OCI-LY7 (cell line): Measurements from ENCODE around the gene CXorf38. TPM values are rescaled to one million over a fixed set of nuclear protein-coding genes. Genes with fewer than 3 reads are reported as not detected.

ENCODE experiments used
- Bru-seq: library from RNA; stranded (reverse); fragments of 400-500 nt; gene quantifications from one replicate; lab custom pipeline; 2021; lab: Mats Ljungman, UMichigan
- BruChase-seq, 2 experiments: library from RNA; stranded (reverse); fragments of 400-500 nt; gene quantifications; one replicate each; lab custom pipeline; 2021; lab: Mats Ljungman, UMichigan
- BruUV-seq: library from RNA; stranded (reverse); fragments of 400-500 nt; replicated peaks from 2 replicates; lab custom pipeline; 2021; lab: Mats Ljungman, UMichigan
- CTCF ChIA-PET: fragments of 300-600 bp; sonication (Branson Sonifier 250); formaldehyde crosslinking; loops from one replicate; lab custom pipeline; 2022; ENCODE audit warnings: antibody characterized with exemption; ENCODE audit not compliant: unreplicated experiment; lab: Charles Lee
- POLR2A ChIA-PET: fragments of 300-600 bp; sonication (Branson Sonifier 250); formaldehyde crosslinking; loops from one replicate; lab custom pipeline; 2022; ENCODE audit warnings: antibody characterized with exemption; lab: Charles Lee
- DNase-seq: peaks from one replicate; pipeline ENCODE4 v3.0.0-alpha.2; 2015; ENCODE audit warnings: low spot score
- H2AFZ ChIP-seq: fragments of 200-600 bp; sonication (generic), shearing (Covaris generic); 2 replicates; pipeline ENCODE4 v1.6.1; 2014; ENCODE audit warnings: mild to moderate bottlenecking, antibody characterized with exemption, low read length, moderate library complexity
- H3K27ac ChIP-seq: fragments of 200-600 bp; sonication (generic); 2 replicates; pipeline ENCODE4 v1.5.1; 2014; ENCODE audit warnings: mixed run types, low read depth, mild to moderate bottlenecking, moderate library complexity, low read length, inconsistent platforms; ENCODE audit not compliant: poor library complexity, severe bottlenecking
- H3K36me3 ChIP-seq: fragments of 200-600 bp; sonication (generic); 2 replicates; pipeline ENCODE4 v1.6.1; 2014; ENCODE audit warnings: mild to moderate bottlenecking, antibody characterized with exemption, low read length, moderate library complexity, mixed read lengths; ENCODE audit not compliant: insufficient read depth
- H3K4me1 ChIP-seq: fragments of 200-600 bp; sonication (generic); 2 replicates; pipeline ENCODE4 v1.5.1; 2014; ENCODE audit warnings: mild to moderate bottlenecking, low read length; ENCODE audit not compliant: insufficient read depth, poor library complexity, severe bottlenecking
- H3K4me2 ChIP-seq: fragments of 200-600 bp; sonication (generic); 2 replicates; pipeline ENCODE4 v1.6.1; 2014; ENCODE audit warnings: mild to moderate bottlenecking, low read length
- H3K4me3 ChIP-seq: fragments of 200-600 bp; sonication (generic); 2 replicates; pipeline ENCODE4 v1.5.1; 2014; ENCODE audit warnings: mild to moderate bottlenecking, low read depth, low read length; ENCODE audit not compliant: poor library complexity, severe bottlenecking
- H3K79me2 ChIP-seq: fragments of 200-600 bp; sonication (generic); 2 replicates; pipeline ENCODE4 v1.6.1; 2016; ENCODE audit warnings: low read depth, mild to moderate bottlenecking, low read length, moderate library complexity, mixed read lengths; ENCODE audit not compliant: insufficient read depth
- H3K9me2 ChIP-seq: fragments of 200-600 bp; sonication (generic); 2 replicates; pipeline ENCODE4 v1.6.1; 2016; ENCODE audit warnings: mild to moderate bottlenecking, low read length, mixed read lengths; ENCODE audit not compliant: insufficient read depth
- H3K9me3 ChIP-seq: fragments of 200-600 bp; sonication (generic); 2 replicates; pipeline ENCODE4 v1.6.1; 2014; ENCODE audit warnings: mild to moderate bottlenecking, mixed run types, low read length, mixed read lengths
- H4K20me1 ChIP-seq: fragments of 200-600 bp; sonication (generic); 2 replicates; pipeline ENCODE4 v1.6.1; 2014; ENCODE audit warnings: mild to moderate bottlenecking, antibody characterized with exemption, low read length, moderate library complexity, mixed read lengths; ENCODE audit not compliant: insufficient read depth
- CTCF ChIP-seq: fragments of 200-600 bp; sonication (generic); conservative IDR thresholded peaks from 2 replicates; pipeline ENCODE4 v1.5.1; 2014; ENCODE audit warnings: mild to moderate bottlenecking, antibody characterized with exemption, low read length, moderate library complexity, mixed read lengths
- EZH2phosphoT487 ChIP-seq: fragments of 200-600 bp; sonication (generic); IDR thresholded peaks from 2 replicates; pipeline ENCODE4 v1.6.1; 2018; ENCODE audit warnings: low read depth, borderline replicate concordance, mild to moderate bottlenecking, mixed run types, antibody characterized with exemption, low read length, moderate library complexity, mixed read lengths
- intact Hi-C: fragments of 100-400 bp; cut with micrococcal nuclease; formaldehyde crosslinking; loops from one replicate; pipeline ENCODE4 v1.10.0; 2022; ENCODE audit not compliant: unreplicated experiment
- long read RNA-seq: library from polyadenylated mRNA; stranded (forward); transcript quantifications from one replicate; pipeline ENCODE4 v2.0.0, GENCODE V29; 2022
- total RNA-seq, 2 experiments: library from RNA; depleted of rRNA in 1 of 2; stranded (reverse); fragments of >200 nt in 1 of 2; shearing (Covaris generic) in 1 of 2; gene quantifications; 2 replicates each; pipeline ENCODE4 v1.2.3, GENCODE V29; 2014 to 2022

CXorf38 gene
- total RNA-seq (2014; rRNA removed; shearing (Covaris generic)) (12.9 and 13.6 TPM in 2 replicates), total RNA-seq (2022) (15.9 and 18.7 TPM in 2 replicates), Bru-seq, nascent RNA (percentile 68 among the genes with signal in this experiment), BruChase-seq, experiment 1, labeled RNA remaining after a 6-hour chase (percentile 70 among the genes with signal in this experiment), BruChase-seq, experiment 2, labeled RNA remaining after a 2-hour chase (percentile 75 among the genes with signal in this experiment)
- long read RNA-seq, transcript CXorf38-201 (7 exons, 2,118 nt) = major isoform, 18 of 31 reads
- long read RNA-seq, partial matches to known transcripts = 6 of 31 reads
- long read RNA-seq, other reads (novel, unspliced or antisense) = 7 of 31 reads

- peaks cover 16% of the 10 kb centered on the region; the same call in 1 of the 2 replicates for H3K36me3 ChIP-seq
- intact Hi-C loops = loop anchor here (2.0 to 10.0 kb wide), 4 partner anchors 87 to 1843 kb away; partner anchors contain the start of genes MED14, MID1IP1 and USP9X
- H3K4me2 ChIP-seq = peak within 1 kb of the TSS; percentile 70
- peak; percentile 90 for DNase-seq
- H3K4me1 ChIP-seq = peaks cover 26% of the 10 kb centered on the region
- H3K9me2 ChIP-seq = no peaks in the 10 kb centered on the region
- H3K27ac ChIP-seq = peak within 1 kb of the TSS; percentile 58
- ChIA-PET POLR2A (interaction anchor here (0.8 kb wide), 1 partner anchor 87 kb away, joined by 3 read pairs; no protein-coding TSS in a partner anchor), CTCF (no interaction called here)
- H2AFZ ChIP-seq = peak within 1 kb of the TSS; percentile 60; the same call in 1 of the 2 replicates
- no peaks in the 10 kb centered on the region for H3K9me3 ChIP-seq
- H3K4me3 ChIP-seq = peak within 1 kb of the TSS; percentile 76
- H3K79me2 ChIP-seq = peaks cover 41% of the 10 kb centered on the region
- BruUV-seq = no TSS peak
- H4K20me1 ChIP-seq = no peaks in the 10 kb centered on the region
- TF ChIP-seq CTCF (0 out of 2 replicates have a peak, but pooled peaks have one; percentile 16), EZH2phosphoT487 (no peak)
Observed at GRCh38 chrX:40647307-40648197, at the start of gene CXorf38. TSS of gene CXorf38 (minus strand) at chrX:40647561. CDS start at chrX:40647520, 41 bp downstream.

- H3K27ac ChIP-seq = no peak overlapping the region
- POLR2A ChIA-PET = no interaction called here
- H3K9me2 ChIP-seq = no peaks in the 10 kb centered on the region
- no peaks in the 10 kb centered on the region for H4K20me1 ChIP-seq
- TF ChIP-seq EZH2phosphoT487 (no peak), CTCF (no peak)
- peaks cover 84% of the 10 kb centered on the region for H3K36me3 ChIP-seq
- no peak for DNase-seq
- H3K4me2 ChIP-seq = no peak overlapping the region
- no peak overlapping the region for H3K4me3 ChIP-seq
- no peak overlapping the region for H2AFZ ChIP-seq
- no peaks in the 10 kb centered on the region for H3K79me2 ChIP-seq
- no peaks in the 10 kb centered on the region for H3K4me1 ChIP-seq
- CTCF ChIA-PET = no interaction called here
- intact Hi-C loops = no loop called here
- H3K9me3 ChIP-seq = peaks cover 5% of the 10 kb centered on the region; the same call in 1 of the 2 replicates
- no TSS peak for BruUV-seq
Observed at GRCh38 chrX:40694802-40695201, 47.4 kb upstream of the CXorf38 start.
